GM18511 (cell line): Measurements from ENCODE around the gene NCOR1.
A peak's percentile ranks its signal among the peaks of the same experiment; 100 is the strongest.

Experiments used
- ATAC-seq: cut with Tn5 transposase; IDR thresholded peaks from one replicate; pipeline ENCODE4 v1.9.1; 2021; ENCODE audit warnings: mild to moderate bottlenecking, moderate library complexity; ENCODE audit not compliant: unreplicated experiment

NCOR1 gene

DNA sequence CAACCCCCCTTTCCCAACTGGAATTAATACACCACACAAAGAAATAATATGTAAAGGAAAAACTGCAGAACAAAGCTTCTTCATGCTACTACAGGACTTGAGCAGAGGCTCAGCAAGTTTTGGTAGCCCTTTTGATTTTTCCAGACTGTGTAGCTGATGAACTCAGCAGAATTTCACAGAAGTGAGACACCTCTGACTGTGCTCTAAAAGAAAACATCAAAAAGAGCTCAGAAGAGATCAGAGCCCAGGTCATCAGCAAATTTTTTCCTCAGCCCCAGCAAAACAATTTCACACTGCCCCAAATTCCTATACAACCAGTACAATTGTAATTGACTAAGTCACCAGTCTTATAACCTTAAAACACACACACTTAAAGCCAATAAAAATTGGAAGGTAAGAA is 177.7 kb downstream of the NCOR1 start:
- ATAC-seq = no peak

DNA sequence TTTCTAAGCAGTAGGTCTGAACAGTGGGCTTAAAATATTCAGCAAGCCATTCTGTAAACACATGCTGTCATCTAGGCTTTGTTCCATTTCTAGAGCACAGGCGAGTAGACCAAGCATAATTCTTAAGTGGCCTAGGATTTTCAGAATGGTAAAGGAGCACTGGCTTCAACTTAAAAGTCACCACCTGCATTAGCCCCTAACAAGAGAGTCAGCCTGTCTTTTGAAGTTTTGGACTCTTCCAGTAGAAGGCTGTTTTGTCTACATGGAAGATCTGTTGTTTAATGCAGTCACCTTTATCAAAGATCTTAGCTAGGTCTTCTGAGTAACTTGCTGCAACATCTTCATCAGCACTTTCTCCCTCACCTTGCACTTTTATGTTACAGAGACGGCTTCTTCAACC is 179.1 kb downstream of the NCOR1 start:
- no peak for ATAC-seq

DNA sequence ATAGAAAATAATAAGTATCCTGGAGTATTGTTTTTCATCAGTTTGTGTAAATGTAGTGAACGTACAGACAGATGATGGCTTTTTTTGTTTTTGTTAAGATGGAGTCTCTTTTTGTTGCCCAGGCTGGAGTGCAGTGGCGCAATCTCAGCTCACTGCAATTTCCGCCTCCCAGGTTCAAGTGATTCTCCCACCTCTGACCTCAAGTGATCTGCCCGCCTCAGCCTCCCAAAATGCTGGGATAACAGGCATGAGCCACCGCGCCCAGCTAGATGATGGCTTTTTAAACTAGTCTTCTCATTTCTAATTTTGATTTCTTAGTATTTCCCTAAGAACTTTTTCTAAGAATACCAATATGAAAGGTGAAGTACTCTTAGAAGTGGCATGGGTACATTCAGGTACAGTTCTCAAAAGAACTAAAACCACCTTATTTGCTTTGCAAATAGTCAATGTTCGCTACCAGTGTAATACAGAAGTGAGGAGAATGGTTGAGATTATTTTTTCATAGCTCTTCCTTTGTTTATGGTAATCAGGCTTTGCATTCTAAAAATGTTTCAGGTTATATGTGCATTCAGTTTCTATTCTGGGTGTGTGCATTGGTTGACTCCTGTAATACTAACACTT is 181.5 kb downstream of the NCOR1 start:
- ATAC-seq = no peak

DNA sequence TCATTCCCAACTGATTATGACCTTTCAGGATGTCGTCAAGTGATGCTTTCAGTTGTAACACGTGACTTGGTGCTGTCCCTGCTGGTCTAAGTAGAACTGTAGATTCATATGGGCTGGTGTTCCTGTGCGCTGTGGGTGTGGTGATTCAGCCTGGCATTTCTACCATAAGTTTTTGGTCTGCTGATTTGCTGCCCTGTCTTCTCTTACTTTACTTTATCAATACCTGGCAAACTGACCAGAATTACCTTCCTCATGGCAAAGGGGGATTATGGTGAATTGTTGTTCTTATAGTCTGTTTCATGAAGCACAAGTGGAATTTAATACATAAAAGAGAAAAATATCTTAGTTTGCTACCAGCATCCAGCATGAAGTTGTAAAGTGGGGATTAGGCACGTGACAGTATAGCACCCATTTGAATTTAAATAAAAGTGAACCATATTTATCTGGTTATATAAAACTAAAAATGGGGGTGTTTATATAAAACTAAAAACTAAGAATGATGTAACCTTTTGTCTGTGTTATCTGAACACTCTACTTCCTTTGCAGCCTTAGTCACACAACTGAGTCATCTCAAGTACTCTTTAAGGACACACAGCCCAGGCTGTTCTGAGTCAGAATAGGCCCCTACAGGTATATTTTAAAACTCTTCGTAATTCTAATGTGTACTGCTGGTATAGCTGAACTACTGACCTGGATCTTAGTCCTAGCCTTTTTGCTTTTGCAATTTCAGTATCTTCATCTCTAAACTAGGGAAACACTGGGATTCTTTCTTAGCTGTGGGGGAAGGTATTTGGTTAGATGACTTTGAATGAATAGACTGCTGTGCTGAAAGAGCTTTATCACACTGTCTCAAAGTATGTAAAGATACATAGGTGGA is 187.4 kb downstream of the NCOR1 start:
- peak; percentile 93 for ATAC-seq

DNA sequence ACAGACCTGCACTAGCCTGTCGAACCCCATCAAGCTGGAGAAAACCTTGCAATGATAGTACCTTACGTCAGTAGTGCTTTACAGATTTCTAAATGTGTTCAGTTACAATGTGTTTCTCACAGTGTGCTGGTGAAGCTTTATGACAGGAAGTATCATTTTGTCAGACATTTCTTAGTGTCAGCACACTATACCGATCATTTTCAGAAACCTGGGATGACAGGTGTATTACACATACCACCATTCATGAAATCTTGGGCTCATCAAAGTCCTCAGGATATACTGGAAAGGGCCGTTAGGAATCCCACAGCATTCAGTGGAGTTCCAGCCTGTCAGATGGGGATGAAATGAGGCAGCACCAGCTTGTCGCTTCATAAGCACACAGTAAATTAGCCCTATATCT is 188.4 kb downstream of the NCOR1 start:
- ATAC-seq = no peak

DNA sequence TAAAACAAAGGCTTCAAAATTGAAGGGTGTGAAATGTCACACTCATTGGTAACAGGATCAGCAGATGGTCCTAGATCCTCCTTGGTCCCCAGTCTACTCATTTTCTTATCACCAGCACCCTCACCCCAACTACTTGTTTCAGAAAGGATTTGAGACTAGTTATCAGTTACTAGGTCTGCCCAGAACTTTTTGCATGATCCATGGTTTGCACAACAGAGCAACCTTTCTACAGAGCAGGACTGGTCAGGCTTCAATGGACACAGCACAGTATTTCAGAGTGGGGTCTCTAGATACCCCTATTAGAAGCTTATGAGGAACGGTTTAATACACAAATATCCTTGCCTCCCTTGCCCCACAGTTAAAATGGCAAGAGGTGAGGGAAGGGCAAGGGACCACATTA is 190.1 kb downstream of the NCOR1 start:
- no peak for ATAC-seq

DNA sequence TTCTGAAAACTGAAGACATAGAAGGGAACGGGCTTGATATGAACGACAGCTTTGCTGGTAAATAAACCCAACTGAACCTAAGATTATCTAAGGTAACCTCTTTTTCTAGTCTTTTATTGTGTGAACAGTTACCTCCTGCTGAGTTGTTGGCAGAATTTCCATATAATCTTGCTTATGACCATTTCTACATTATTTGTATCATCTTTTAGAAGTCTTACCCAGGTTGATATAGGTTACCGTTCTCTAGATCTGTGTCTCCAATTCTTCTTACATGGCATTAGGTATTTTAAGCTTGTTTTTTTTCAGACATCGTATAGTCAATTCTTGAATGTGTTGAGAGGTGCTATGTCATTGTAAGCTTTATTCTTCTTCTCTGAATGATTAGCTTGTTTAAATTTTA is 191.5 kb downstream of the NCOR1 start:
- no peak for ATAC-seq

DNA sequence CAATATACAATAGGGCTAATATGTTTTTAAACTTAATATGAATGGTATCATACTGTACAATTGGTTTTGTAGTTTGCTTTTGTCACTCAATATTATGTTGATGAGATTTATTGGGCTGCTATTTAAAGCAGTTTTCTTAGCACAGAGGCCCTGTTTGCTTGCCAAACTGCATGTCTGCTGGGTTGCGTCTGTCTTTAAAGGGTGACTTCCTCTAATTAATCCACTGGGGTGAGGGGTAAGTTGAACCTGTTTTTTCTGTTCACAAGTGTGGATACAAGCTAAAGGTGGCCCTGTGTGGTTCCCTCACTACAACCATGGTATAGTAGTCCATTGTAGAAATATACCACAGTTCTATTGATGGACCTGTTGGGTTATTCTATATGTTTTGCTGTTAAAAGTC is 196.0 kb downstream of the NCOR1 start:
- no peak for ATAC-seq

DNA sequence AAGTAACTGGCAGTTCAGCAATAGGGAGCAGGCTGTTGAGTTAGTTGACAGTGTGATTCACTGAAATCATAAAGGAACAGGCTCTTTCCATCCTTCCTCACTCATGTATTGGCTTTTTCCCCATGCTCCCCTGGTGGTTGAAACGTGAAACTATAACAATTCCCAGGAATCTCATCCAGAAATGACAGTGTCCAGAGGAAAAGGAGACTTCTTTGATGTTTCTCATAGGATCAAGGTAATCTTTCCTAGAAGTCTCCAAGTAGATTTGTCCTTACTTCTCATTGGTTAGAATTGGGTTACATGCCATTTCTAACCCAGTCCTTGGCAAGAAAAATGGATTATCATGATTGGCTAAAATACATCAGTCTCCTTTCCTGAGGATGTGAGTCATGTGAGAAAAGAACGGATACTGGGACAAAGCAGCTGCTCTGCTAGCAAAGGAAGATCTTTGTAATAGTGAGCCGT is 201.4 kb downstream of the NCOR1 start:
- no peak for ATAC-seq

DNA sequence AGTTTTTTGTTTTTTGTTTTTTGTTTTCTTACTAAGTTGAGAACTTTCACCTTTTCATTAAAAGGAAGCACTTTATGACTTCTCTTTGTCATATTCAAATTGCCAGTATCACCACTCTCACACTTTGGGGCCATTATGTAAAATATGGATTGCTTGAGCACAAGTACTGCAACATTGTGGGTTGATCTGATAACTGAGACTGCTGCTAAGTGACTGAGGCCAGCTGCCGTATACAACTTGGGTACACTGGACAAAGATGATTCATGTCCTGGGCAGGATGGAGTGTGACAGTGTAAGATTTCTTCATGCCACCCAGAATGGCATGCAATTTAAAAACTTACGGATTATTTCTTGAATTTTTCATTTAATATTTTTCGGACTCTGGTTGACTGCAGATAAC is 207.9 kb downstream of the NCOR1 start:
- no peak for ATAC-seq

DNA sequence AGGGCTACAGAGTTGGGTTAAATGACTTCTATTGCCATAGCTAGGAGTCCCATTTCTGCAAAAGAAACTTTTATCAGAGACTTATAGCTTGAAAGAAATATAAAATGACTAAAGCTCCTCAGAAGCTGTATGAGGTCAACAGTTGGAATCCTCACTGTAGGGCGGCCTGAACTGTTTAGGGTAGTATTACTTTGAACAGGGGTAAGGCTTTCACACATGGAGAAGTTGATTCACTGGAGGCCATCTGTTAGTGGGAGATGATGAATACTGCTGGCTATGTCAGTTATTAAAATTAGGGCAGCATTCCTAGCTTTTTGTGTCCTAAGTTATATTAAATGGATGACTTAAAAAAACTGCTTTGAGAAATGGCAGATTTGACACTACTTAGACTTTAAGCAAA is 209.7 kb downstream of the NCOR1 start:
- ATAC-seq = no peak

DNA sequence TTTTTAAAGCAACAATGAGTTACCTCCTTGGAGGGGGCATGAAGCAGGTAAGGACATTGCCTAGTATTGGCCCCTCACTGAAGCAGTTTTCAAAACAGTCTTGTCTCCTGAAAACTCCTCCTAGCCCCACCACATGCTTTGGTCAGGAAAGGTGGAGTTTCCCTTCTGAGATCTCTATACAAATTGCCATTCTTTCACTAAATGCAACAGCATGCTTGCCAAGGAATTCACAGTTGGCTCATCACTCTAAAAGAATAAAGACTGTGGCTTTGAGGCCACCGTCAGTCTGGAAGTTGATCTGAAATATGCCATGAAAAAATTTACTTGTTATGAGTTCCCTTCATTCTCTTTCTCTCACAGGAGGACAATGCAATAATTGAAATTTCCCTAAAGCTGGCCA is 211.5 kb downstream of the NCOR1 start:
- no peak for ATAC-seq

DNA sequence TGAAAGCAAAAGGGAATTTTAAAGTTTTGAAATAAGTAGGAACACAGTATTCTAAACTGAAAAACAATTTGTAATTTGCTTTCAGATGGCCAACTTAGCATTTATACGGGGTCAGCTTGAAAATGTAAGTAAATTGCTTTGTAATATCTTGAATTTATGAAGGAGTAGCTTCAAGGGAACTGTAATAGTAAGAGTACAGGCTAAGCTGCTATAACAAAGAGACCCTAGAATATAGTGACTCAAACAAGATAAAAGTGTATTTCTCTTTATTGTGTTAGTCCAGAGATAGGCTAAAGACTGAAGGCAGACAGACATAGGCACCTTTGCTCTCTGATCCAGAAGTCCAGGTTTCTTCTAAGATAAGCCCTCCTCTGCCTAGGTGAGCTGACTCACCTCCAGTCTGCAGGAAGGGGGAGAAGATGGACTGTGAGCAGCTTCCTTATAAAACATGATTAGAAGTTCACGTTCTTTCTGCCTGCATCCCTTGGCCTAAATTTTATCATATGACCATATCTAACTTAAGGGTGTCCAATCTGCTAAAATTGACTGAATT is 212.6 kb downstream of the NCOR1 start:
- no peak for ATAC-seq

DNA sequence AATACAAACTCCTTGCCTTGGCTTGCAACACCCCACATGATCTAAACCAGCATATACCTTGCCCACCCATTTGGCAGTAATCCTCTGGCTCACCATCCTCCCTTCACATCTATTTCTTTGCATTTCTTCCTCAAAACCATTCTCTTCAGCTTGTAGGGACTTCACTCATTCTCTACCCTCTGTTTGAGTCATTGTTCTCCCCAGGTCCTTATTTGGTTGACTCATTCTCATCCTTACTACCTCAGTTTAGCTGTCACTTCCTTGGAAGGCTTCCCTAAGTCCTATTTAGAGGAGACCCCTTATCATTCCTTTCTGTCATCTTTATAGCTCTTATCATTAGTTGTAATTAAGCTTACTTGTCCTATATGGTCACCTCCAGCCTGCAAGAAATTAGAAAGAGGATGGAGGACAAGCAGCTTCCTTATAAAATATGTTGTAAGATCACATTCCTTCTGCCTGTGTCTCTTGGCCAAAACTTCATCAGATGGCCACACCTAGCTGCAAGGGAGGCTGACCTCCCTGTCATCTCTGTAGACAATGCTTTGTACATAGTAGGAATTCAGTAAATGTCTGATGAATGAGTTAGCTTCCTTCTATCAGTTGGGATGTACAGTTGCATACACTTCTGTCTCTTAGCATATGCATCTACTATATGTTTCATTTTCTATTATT is 214.0 kb downstream of the NCOR1 start:
- ATAC-seq = no peak

DNA sequence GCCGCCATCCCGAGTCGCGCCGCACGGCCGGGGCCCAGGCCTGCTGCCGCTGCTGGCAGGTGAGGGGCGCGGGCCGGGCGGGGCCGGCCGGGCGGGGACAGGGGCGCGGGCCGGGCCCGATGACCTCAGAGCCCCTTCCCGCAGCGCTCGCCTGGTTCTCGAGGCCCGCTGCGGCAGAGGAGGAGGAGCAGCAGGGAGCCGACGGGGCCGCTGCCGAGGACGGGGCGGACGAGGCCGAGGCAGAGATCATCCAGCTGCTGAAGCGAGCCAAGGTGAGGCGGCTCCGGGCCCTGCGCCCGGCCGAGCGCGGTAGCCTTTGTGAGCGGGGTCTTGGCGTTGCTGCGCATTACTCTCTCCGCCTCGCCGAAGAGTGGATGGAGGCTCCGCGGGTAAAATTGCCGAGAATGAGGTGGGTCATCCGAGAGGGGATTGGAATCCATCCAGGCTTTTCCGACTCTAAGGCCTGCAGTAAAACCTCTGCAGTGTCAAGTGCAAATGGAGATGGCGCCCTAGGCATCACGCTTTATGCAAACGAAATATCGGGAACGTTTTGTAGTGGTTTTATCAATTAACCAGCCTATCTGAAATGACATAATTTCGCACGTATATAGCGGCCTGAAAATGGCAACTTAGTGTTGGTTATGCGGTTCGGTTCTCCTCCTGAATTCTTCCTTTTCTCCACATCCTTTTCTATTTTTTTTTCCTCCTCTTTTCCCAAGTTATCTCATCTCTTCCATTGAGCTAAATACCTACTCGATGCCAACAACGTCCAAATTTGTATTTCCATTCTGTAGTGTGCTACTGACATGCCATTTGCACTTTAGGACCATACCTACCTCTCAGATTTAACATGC is 215.1 kb downstream of the NCOR1 start:
- peak; percentile 40 for ATAC-seq

DNA sequence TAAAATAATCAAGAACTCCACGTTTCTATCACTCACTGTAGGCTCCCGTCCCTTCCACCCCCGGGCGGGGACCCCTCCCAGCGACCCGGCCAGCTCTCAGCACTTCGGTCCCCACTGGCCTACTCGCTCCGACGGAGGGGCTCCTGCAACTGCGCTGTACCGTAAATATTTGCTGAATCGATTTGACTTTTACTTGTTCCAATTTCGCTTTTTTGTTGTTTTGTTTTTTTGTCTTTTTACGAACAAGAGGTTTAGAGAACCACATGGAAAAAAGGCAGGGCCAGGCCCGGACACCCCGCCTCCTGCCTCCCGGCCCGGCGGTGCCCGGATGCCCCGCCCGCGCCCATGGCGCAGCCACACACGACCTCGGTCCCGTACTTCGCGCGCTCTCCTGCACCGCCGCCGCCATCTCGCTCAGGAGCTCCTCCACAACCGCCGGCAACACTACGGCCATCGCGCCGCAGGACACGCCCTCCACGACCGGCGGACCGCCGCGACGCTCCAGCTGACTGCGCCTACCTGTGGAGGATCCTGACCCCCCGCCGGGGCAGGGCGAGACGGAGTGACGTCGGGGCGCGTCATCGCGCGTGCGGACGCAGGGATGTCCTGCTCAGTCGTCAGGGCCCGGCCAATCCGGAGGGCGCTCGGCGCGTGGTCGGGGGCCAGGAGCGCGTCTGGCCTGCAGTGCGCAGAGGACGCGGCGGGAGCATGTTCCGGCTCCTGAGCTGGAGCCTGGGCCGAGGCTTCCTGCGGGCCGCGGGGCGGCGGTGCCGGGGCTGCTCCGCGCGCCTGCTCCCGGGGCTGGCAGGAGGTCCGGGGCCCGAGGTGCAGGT is 216.0 kb downstream of the NCOR1 start, which contains the start of the genes TTC19 and ZSWIM7:
TSS of gene TTC19 (plus strand) at position 684 of the 833 bp plus-strand sequence. CDS start at position 709, 25 bp downstream.
TSS of gene ZSWIM7 (minus strand) at position 564 of the 833 bp plus-strand sequence. CDS start at position 454, 110 bp downstream.
- ATAC-seq = peak; percentile 95

DNA sequence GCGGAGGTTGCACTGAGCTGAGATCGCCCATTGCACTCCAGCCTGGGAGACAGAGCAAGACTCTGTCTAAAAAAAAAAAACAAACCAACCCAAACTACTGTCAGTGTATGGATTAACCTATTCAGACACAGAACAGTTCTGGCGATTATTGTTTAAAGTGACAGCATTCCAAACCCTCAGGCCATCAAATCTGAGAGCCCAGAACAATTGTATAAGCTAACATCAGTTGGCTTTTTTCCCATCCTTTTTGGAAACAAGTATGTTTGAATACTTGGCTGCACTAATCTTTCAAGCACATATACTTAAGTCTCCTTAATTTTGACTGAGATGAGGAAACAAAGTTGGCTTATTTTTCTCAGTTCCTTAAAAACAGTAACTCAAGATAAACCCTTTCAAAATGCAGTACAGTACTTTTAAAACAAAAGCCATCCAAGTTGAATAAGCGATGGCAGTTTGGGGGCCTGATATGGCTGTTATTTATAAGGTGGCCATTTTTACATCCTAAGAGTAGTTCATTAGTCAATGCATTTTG is 217.2 kb downstream of the NCOR1 start:
- no peak for ATAC-seq

DNA sequence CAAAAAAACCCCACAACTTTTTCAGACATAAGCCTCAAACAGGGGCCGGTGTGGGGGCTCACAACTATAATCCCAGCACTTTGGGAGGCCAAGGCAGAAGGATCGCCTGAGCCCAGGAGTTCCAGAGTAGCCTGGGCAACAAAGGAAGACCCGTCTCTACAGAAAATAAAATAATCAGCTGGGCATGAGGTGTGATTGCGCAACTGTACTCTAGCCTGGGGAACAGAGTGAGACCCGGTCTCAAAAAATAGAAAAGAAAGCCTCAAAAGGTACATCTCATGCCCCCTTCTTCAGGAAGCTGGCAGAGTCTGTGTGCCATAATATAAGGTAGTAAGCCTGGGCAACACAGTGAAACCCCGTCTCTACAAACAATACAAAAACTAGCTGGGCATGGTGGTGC is 219.0 kb downstream of the NCOR1 start:
- ATAC-seq = no peak
